ENCODE measurements around the gene CES3.
"Not testable (repeated sequence)": the region's sequence is repeated elsewhere in the genome, so short reads cannot be mapped to it uniquely, and the experiment has no call there.

The CES3 gene

DNA sequence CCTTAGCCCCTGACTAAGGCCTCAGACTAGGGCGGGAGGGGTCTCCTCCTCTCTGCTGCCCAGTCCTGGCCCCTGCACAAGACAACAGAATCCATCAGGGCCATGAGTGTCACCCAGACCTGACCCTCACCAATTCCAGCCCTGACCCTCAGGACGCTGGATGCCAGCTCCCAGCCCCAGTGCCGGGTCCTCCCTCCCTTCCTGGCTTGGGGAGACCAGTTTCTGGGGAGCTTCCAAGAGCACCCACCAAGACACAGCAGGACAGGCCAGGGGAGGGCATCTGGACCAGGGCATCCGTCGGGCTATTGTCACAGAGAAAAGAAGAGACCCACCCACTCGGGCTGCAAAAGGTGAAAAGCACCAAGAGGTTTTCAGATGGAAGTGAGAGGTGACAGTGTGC is 12.7 kb downstream of the CES3 start:
- DNase-seq = no peak

DNA sequence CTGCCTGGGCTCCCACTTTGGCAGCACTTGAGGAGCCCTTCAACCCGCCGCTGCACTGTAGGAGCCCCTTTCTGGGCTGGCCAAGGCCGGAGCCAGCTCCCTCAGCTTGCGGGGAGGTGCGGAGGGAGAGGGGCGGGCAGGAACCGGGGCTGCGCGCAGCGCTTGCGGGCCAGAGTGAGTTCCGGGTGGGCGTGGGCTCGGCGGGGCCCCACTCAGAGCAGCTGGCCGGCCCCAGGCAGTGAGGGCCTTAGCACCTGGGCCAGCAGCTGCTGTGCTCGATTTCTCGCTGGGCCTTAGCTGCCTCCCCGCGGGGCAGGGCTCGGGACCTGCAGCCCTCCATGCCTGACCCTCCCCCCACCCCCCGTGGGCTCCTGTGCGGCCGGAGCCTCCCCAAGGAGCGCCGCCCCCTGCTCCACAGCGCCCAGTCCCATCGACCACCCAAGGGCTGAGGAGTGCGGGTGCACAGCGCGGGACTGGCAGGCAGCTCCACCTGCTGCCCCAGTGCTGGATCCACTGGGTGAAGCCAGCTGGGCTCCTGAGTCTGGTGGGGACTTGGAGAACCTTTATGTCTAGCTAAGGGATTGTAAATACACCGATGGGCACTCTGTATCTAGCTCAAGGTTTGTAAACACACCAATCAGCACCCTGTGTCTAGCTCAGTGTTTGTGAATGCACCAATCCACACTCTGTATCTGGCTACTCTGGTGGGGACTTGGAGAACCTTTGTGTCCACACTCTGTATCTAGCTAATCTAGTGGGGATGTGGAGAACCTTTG is 13.3 kb downstream of the CES3 start:
- not testable (repeated sequence) for DNase-seq

- DNase-seq = peak; percentile 83
Measured at GRCh38 chr16:66974932-66975246, 13.8 kb downstream of the CES3 start.

DNA sequence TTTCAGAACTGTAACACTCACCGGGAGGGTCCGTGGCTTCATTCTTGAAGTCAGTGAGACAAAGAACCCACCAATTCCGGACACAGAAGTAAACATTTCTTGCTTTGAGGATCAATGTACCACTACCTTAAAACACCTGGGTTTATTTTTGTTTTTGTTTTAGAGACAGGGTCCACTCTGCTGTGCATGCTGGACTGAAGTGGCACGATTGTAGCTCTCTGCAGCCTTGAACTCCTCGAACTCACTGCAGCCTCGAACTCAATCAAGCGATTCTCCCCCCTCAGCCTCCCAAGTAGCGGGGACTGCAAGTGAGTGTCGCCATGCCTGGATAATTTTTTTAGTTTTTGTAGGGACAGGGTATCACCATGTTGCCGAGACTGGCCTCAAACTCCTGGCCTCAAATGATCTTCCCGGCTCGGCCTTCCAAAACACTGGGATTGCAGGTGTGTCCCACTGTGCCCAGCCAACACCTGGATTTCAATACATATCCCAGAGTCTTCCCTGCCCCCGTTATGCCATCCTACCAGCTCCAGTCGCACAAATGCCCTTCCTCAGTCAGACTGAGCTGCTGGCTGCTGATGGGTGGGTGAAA is 14.3 kb downstream of the CES3 start:
- DNase-seq = no peak

- no peak for DNase-seq
Measured at GRCh38 chr16:66976746-66977145, 15.7 kb downstream of the CES3 start.

DNA sequence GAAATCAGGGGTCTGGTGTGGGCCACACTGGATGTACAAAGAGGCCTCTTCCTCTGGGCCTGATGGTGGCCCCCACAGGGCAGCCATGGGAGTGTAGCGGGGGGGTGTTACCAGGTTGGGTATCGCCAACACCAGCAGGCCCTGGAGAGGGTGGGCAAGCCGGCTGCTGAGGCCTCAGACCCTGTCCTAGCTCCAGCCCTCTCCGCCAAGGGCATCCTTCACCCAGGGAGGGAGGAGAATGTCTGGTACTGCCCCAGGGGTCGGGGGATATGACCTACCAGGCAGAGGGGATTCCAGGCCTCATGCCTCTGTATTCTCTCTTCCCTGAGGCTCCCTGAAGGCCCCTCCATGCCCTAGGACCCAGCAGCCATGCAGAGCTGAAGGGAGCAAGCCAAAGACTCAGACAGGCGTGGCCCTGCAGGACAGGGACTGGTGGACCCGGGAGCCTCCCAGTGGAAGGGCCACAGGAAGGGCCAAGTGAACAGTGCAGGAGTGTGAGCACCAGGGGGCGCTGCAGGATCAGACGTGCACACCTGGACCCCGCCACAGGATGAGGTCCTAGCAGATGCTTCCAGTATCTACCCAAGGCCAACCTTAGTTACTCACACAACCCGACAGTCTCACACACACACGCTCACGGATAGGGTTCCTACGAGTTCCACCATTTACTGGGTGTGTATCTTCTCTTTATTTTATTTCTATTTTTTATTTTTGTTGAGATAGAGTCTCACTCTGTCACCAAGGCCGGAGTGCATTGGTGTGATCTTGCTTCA is 16.5 kb downstream of the CES3 start:
- peak; percentile 97 for DNase-seq

- no peak for DNase-seq
Measured at GRCh38 chr16:66979011-66979717, 18.1 kb downstream of the CES3 start.

- DNase-seq = no peak
Measured at GRCh38 chr16:66983033-66983432, 22.0 kb downstream of the CES3 start.

DNA sequence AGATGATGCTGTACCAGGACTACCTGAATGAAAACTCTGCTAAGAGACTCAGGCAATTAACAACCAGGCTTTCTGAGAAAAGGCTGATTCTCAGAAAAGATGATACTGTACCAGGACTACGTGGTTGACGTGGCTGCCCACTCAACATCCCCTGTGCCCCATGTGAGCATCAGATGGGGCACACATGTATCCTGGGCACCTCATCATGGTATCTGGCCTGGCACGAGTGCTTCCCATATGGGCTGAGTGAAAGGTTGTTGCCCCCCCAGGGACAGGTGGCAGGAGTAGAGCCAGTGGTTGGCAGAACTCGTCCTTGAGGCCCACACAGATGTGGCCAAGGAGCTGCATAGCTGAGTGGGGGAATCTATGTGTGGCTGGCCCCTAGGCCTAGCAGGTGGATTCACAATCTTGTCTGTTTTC is 23.8 kb downstream of the CES3 start:
- peak; percentile 81 for DNase-seq

- DNase-seq = no peak
Measured at GRCh38 chr16:66986559-66986958, 25.5 kb downstream of the CES3 start.

DNA sequence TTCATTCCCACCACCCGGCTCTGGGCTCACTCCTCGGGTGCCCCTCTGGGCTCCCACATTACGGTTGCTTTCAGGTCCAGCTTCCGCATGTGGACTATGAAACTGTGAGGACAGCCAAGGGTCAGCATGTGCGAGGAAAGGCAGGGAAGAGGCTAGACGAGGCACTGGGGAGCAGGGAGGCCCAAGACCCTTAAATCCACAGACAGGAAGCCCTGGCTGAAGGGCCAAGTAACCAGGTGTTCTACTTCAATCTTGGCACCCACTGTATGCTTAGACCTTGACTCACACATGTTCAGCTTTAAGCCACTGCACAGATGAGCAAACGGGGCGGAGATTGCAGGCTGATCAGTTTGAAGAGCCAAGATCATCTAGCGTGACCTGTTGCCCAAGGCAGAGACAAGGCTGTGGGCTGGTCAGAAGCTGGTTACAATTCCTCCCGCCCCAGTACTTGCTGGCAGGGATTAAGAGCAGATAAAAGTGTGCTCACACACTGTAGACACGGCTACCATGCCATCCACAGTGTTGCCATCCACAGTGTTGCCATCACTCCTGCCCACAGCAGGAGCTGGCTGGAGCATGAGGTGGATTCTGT is 27.2 kb downstream of the CES3 start, which contains the start of gene CES4A:
TSS of gene CES4A (plus strand) at position 393 of the 592 bp plus-strand sequence. CDS start at position 577, 184 bp downstream.
- peak; percentile 58 for DNase-seq

- no peak for DNase-seq
Measured at GRCh38 chr16:66991545-66992077, 30.5 kb downstream of the CES3 start.

- DNase-seq = not testable (repeated sequence)
Measured at GRCh38 chr16:66993558-66993957, 32.5 kb downstream of the CES3 start.

DNA sequence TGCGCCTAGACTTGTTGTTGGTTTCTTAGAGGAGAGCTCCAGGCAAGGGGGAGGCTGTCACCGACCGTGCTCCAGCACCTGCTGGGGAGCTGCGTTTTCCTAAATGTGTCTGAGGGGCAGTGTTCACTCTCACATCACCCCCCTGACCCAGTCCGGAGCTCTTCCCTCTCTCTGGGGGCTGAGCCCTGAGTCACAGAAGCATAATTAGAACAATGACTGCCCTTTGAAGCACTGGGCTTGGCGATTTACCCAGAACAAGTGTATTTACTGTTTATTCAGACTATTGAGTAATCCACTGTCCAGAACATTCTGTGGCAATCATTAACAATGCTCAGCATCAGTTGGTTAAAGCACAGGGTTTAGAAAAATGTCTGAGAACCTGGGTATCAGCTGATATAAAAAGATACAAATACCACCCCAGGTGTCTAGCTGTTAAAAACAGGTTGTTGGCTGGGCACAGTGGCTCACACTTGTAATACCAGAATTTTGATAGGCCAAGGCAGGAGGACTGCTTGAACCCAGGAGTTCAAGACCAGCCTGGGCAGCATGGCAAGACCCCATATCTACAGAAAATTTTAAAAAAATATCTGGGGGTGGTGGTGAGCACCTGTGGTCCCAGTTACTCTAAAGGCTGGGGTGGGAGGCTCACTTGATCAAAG is 35.4 kb downstream of the CES3 start:
- no peak for DNase-seq

- no peak for DNase-seq
Measured at GRCh38 chr16:66996983-66997358, 35.9 kb downstream of the CES3 start.

GRCh38 chr16:67000384-67001351 is 39.6 kb downstream of the CES3 start:
- peak; percentile 64 for DNase-seq

DNA sequence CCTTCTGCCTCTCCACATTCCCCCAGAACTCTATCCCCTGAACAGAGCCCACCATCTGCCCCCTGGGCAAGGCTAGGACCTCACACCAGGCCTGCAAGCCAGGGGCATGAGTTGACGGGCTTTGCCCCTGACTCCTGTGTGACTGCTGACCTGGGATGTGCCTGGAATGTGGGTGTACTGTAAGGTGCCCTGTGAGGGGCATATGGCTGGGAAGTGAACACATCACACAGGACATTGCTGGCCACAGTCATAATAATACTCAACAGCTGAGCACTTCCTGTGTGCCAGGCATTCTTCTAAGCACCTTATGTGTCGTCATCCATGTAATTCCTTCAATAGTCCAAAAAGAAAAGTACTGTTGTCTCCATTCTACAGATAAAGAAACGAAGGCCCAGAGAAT is 40.7 kb downstream of the CES3 start:
- no peak for DNase-seq

- DNase-seq = no peak
Measured at GRCh38 chr16:67006930-67007658, 46.0 kb downstream of the CES3 start.

DNA sequence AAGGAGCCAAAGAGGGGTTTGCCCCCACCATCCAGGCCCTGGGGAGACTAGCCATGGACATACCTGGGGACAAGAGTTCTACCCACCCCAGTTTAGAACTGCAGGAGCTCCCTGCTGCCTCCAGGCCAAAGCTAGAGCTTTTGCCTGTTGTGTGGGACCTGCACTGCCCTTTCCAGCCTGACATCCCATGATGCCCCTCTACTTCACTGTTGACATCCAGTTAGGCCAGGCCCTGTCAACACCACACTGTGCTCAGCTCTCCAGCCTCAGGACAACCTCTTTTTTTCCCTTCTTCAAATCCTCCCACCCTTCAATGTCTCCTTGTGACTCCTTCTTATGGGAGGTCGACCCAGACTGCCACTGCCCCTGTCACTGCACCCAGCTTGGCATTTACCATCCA is 48.1 kb downstream of the CES3 start:
- DNase-seq = no peak

DNA sequence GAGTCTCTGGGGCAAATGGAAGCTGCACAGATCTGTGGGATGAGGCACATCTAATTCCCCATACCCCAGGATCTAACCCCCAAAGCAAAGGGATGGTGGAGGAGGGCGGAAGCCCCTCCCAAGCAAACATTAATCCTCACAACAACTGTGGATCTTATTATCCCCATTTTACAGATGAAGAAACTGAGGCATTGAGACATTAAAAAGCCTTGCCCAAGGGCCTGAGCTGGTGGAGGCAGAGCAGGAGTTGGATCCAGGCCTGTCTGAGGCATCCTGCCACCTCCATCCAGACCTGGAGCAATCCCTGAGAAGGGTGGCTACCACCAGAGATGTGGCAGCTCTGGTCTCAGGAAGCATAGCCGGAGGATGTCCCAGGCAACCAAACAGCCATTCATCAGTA is 50.2 kb downstream of the CES3 start:
- DNase-seq = no peak

Data from stimulated activated CD8-positive, alpha-beta memory T cell treated with anti-CD3 and anti-CD28 coated beads, Interleukin-4, amount 100 ng/mL, for 48 hours (primary cell).